Epithelial cell of proximal tubule (primary cell): ENCODE results near the gene RPN2. TPM values are rescaled to one million over a fixed set of nuclear protein-coding genes. Genes with fewer than 3 reads are reported as not detected.

Experiments used
- DNase-seq: peaks from one replicate; pipeline ENCODE4 v3.0.0-alpha.2; 2011; ENCODE audit warnings: low read depth
- H3K4me3 ChIP-seq: 2 replicates; pipeline ENCODE4 v1.5.1; 2011; ENCODE audit warnings: low read depth, mild to moderate bottlenecking, low read length
- CTCF ChIP-seq: conservative IDR thresholded peaks from 2 replicates; pipeline ENCODE4 v1.5.1; 2012; ENCODE audit warnings: low read depth, mild to moderate bottlenecking, low read length
- total RNA-seq: library from RNA; depleted of rRNA; stranded (reverse); fragments of >200 nt; gene quantifications from 2 replicates; pipeline ENCODE4 v1.2.3, GENCODE V29; 2015

The RPN2 gene
- total RNA-seq, 1 donor from 2014 or later = 165 TPM

- TF ChIP-seq CTCF = no peak
- no peak overlapping the region for H3K4me3 ChIP-seq
- DNase-seq = no peak
Measured at GRCh38 chr20:37194621-37195417, 15.7 kb downstream of the RPN2 start.

- H3K4me3 ChIP-seq = no peak overlapping the region
- no peak for TF ChIP-seq CTCF
Measured at GRCh38 chr20:37198932-37199660, 20.0 kb downstream of the RPN2 start.

GRCh38 chr20:37200376-37200775, 21.2 kb downstream of the RPN2 start:
- no peak for TF ChIP-seq CTCF
- H3K4me3 ChIP-seq = no peak overlapping the region
- DNase-seq = no peak

More at GRCh38 chr20:37198932-37199660, 20.0 kb downstream of the RPN2 start:
- DNase-seq = no peak

- no peak for DNase-seq
- no peak for TF ChIP-seq CTCF
- H3K4me3 ChIP-seq = no peak overlapping the region
Measured at GRCh38 chr20:37200926-37201826, 22.0 kb downstream of the RPN2 start.

- no peak for TF ChIP-seq CTCF
- DNase-seq = no peak
- H3K4me3 ChIP-seq = no peak overlapping the region
Measured at GRCh38 chr20:37201827-37202162, 22.7 kb downstream of the RPN2 start.

GRCh38 chr20:37202267-37202943, 23.3 kb downstream of the RPN2 start:
- peak; percentile 94 for TF ChIP-seq CTCF
- no peak overlapping the region for H3K4me3 ChIP-seq
- peak; percentile 77 for DNase-seq
